Hepatocyte (in vitro differentiated cells): ENCODE data around the gene GDPD4. TPM values are rescaled to one million over a fixed set of nuclear protein-coding genes. Genes with fewer than 3 reads are reported as not detected.

Experiments used
- DNase-seq: peaks from one replicate; pipeline ENCODE4 v3.0.0-alpha.2; 2016; ENCODE audit warnings: low spot score
- H2AFZ ChIP-seq: fragments of 200-600 bp; sonication (generic); 2 replicates; pipeline ENCODE4 v1.6.0; 2016; ENCODE audit warnings: antibody characterized with exemption, mild to moderate bottlenecking
- H3K27ac ChIP-seq: fragments of 200-600 bp; sonication (generic); 2 replicates; pipeline ENCODE4 v1.5.1; 2016; ENCODE audit warnings: mild to moderate bottlenecking
- H3K27me3 ChIP-seq: fragments of 200-600 bp; sonication (generic); 2 replicates; pipeline ENCODE4 v1.6.1; 2016
- H3K36me3 ChIP-seq: fragments of 200-600 bp; sonication (generic); replicated peaks from 2 replicates; pipeline ENCODE4 v1.5.1; 2016; ENCODE audit warnings: low read depth; ENCODE audit not compliant: insufficient read depth
- H3K4me1 ChIP-seq: fragments of 200-600 bp; sonication (generic); 2 replicates; pipeline ENCODE4 v1.5.1; 2016; ENCODE audit warnings: mild to moderate bottlenecking, moderate library complexity; ENCODE audit not compliant: insufficient read depth
- H3K4me2 ChIP-seq: fragments of 200-600 bp; sonication (generic); 2 replicates; pipeline ENCODE4 v1.6.0; 2016
- H3K4me3 ChIP-seq: fragments of 200-600 bp; sonication (generic); 2 replicates; pipeline ENCODE4 v1.5.1; 2016; ENCODE audit warnings: mild to moderate bottlenecking
- H3K79me2 ChIP-seq: fragments of 200-600 bp; sonication (generic); 2 replicates; pipeline ENCODE4 v1.6.0; 2017; ENCODE audit warnings: mild to moderate bottlenecking
- H3K9me2 ChIP-seq: fragments of 200-600 bp; sonication (generic); replicated peaks from 2 replicates; pipeline ENCODE4 v1.6.0; 2017; ENCODE audit warnings: mild to moderate bottlenecking; ENCODE audit not compliant: insufficient read depth
- H3K9me3 ChIP-seq: fragments of 200-600 bp; sonication (generic); 2 replicates; pipeline ENCODE4 v1.5.1; 2016; ENCODE audit warnings: low read depth, mild to moderate bottlenecking
- H4K20me1 ChIP-seq: fragments of 200-600 bp; sonication (generic); 2 replicates; pipeline ENCODE4 v1.6.0; 2016; ENCODE audit warnings: mild to moderate bottlenecking; ENCODE audit not compliant: insufficient read depth, poor library complexity, severe bottlenecking
- CTCF ChIP-seq: fragments of 200-600 bp; sonication (generic); IDR thresholded peaks from 2 replicates; pipeline ENCODE4 v1.5.1; 2016; ENCODE audit warnings: antibody characterized with exemption, mild to moderate bottlenecking; ENCODE audit not compliant: poor library complexity
- EZH2 ChIP-seq: fragments of 200-600 bp; sonication (generic); IDR thresholded peaks from 2 replicates; pipeline ENCODE4 v1.6.1; 2016; ENCODE audit warnings: antibody characterized with exemption, mild to moderate bottlenecking, borderline replicate concordance
- EZH2phosphoT487 ChIP-seq: fragments of 200-600 bp; sonication (generic); IDR thresholded peaks from one replicate; pipeline ENCODE4 v1.6.1; 2018; ENCODE audit warnings: antibody characterized with exemption, mild to moderate bottlenecking, low read depth, moderate library complexity; ENCODE audit not compliant: unreplicated experiment, severe bottlenecking
- WGBS: methylation state at CpG from one replicate; pipeline ENCODE4 v1.1.6; 2016; ENCODE audit warnings: low lambda C conversion rate; ENCODE audit errors: missing lambda C conversion rate; 5-methylcytosine and 5-hydroxymethylcytosine counted together
- polyA plus RNA-seq: library from polyadenylated mRNA; unstranded; fragments of >200 nt; fragmentation: Nextera tagmentation; extraction: Ambion mirVana; gene quantifications from 2 replicates; pipeline ENCODE4 v1.2.1, GENCODE V29; 2016
- total RNA-seq: library from RNA; depleted of rRNA; stranded (reverse); fragments of >200 nt; gene quantifications from 2 replicates; pipeline ENCODE4 v1.2.3, GENCODE V29; 2014

Gene GDPD4
- total and polyA plus RNA-seq, 2 experiments from 2014 or later: 0.47 to 1.1 TPM

- no peaks in the 10 kb centered on the region for H4K20me1 ChIP-seq
- H3K4me1 ChIP-seq: peaks cover 12% of the 10 kb centered on the region
- no peak overlapping the region for H3K4me2 ChIP-seq
- no peaks in the 10 kb centered on the region for H3K36me3 ChIP-seq
- no peaks in the 10 kb centered on the region for H3K9me3 ChIP-seq
- WGBS: 68% methylated on average over 12 of the region's 12 CpGs
- no peak overlapping the region for H3K4me3 ChIP-seq
- no peak for DNase-seq
- no peaks in the 10 kb centered on the region for H3K27me3 ChIP-seq
- no peak overlapping the region for H2AFZ ChIP-seq
- H3K27ac ChIP-seq: no peak overlapping the region
- no peaks in the 10 kb centered on the region for H3K79me2 ChIP-seq
- H3K9me2 ChIP-seq: no peaks in the 10 kb centered on the region
- TF ChIP-seq EZH2 (no peak), EZH2phosphoT487 (no peak), CTCF (no peak)
Measured at GRCh38 chr11:77175869-77176539, 125.5 kb downstream of the GDPD4 start.

- no peak for DNase-seq
- Histone ChIP-seq H4K20me1 (no peaks in the 10 kb centered on the region), H3K27me3 (no peaks in the 10 kb centered on the region), H3K27ac (no peak overlapping the region), H2AFZ (no peak overlapping the region), H3K4me2 (no peak overlapping the region), H3K4me1 (peaks cover 12% of the 10 kb centered on the region), H3K9me3 (no peaks in the 10 kb centered on the region), H3K36me3 (no peaks in the 10 kb centered on the region), H3K79me2 (no peaks in the 10 kb centered on the region), H3K4me3 (no peak overlapping the region), H3K9me2 (no peaks in the 10 kb centered on the region)
- TF ChIP-seq CTCF: no peak
- no peak for TF ChIP-seq EZH2phosphoT487
- TF ChIP-seq EZH2: no peak
- 96% methylated on average over 15 of the region's 15 CpGs for WGBS
Measured at GRCh38 chr11:77175021-77175842, 126.3 kb downstream of the GDPD4 start.

- H3K36me3 ChIP-seq: no peaks in the 10 kb centered on the region
- no peaks in the 10 kb centered on the region for H3K9me3 ChIP-seq
- H3K4me3 ChIP-seq: no peak overlapping the region
- H3K27ac ChIP-seq: no peak overlapping the region
- TF ChIP-seq EZH2: no peak
- no peak for TF ChIP-seq EZH2phosphoT487
- TF ChIP-seq CTCF: no peak
- no peak for DNase-seq
- H3K4me1 ChIP-seq: peaks cover 12% of the 10 kb centered on the region
- H2AFZ ChIP-seq: no peak overlapping the region
- no peaks in the 10 kb centered on the region for H3K79me2 ChIP-seq
- H3K9me2 ChIP-seq: no peaks in the 10 kb centered on the region
- H3K27me3 ChIP-seq: no peaks in the 10 kb centered on the region
- no peak overlapping the region for H3K4me2 ChIP-seq
- 92% methylated on average over 13 of the region's 16 CpGs for WGBS
- no peaks in the 10 kb centered on the region for H4K20me1 ChIP-seq
Measured at GRCh38 chr11:77174559-77174958, 126.9 kb downstream of the GDPD4 start.
